Measurements from ENCODE around the gene PTH1R.

The PTH1R gene

DNA sequence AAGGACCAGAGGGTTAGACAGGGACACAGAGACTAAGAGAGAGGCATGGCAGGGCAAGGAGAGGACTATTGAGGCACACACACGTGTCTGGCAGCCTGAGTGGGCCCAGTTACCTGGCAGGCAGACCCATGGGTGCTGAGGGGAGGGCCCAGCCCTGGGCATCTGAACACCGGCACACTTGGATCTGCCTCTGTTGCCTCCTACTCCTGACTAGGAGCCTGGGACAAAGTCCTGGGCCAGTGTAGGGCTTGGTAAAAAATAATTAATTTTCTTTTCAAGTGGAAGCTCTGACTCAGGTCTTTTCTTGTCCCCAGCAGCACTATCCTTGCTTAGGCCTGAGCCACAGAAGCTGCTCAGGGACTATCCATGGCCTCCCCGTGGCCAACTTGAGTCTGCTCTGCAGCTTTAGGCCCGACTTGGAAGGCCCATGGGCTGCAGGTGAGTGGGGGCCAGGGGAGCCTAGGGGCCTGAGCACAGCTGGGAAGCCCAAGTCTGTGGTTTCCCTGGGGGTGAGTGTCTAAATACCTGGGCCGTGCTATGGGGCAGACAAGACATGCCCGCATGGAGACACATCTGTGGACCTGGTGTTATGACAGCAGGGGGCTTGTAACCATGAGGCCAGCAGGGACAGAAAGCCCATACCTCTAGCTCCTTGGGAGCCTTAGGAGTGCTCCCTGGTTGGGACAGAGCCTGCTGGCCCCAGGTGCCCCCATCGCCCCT lies at the start of gene PTH1R:
TSS of gene PTH1R (plus strand) at position 316 of the 720 bp plus-strand sequence. CDS start 5,839 bp downstream, outside the sequence.
- Mint-ChIP-seq H3K36me3 (peaks cover 3% of the 10 kb centered on the region), H3K27me3 (peaks cover 17% of the 10 kb centered on the region)

GRCh38 chr3:46829699-46830208 lies 47.8 kb upstream of the PTH1R start:
- peak overlapping the region; percentile 54 for H3K27ac Mint-ChIP-seq
- H3K4me1 Mint-ChIP-seq (ENCODE audit: low read depth) = peaks cover 15% of the 10 kb centered on the region
- peaks cover 2% of the 10 kb centered on the region for H3K27me3 Mint-ChIP-seq
- no peak overlapping the region for H3K4me3 Mint-ChIP-seq
- H3K9me3 Mint-ChIP-seq (ENCODE audit: low read depth) = peaks cover 3% of the 10 kb centered on the region
- H3K36me3 Mint-ChIP-seq = no peaks in the 10 kb centered on the region

More for the DNA sequence above, at the start of gene PTH1R:
- Mint-ChIP-seq H3K9me3 (ENCODE audit: low read depth) (no peaks in the 10 kb centered on the region), H3K27ac (no peak within 1 kb of the TSS), H3K4me1 (ENCODE audit: low read depth) (peaks cover 16% of the 10 kb centered on the region), H3K4me3 (no peak within 1 kb of the TSS)

DNA sequence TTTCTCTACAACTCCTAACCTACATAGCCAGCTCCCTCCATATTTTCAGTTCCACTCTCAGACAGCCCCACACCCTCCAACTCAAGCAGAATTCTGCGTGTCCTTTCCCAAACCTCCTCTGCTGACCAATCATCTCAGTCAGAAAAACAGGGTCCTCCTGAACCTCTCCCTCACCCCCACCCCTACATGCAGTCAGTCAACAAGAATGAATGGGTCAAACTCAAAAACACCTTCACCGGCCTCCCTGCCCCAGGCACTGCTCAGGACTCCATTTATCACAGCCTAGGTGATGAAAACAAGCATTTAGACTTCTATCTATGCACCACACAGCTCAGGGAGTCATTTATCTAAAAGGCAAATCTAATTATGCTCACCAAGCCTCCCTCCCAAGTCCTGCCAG lies 46.7 kb upstream of the PTH1R start:
- peaks cover 15% of the 10 kb centered on the region for H3K4me1 Mint-ChIP-seq (ENCODE audit: low read depth)
- no peak overlapping the region for H3K4me3 Mint-ChIP-seq
- H3K9me3 Mint-ChIP-seq (ENCODE audit: low read depth) = peaks cover 3% of the 10 kb centered on the region
- no peak overlapping the region for H3K27ac Mint-ChIP-seq
- no peaks in the 10 kb centered on the region for H3K36me3 Mint-ChIP-seq
- H3K27me3 Mint-ChIP-seq = peaks cover 2% of the 10 kb centered on the region

DNA sequence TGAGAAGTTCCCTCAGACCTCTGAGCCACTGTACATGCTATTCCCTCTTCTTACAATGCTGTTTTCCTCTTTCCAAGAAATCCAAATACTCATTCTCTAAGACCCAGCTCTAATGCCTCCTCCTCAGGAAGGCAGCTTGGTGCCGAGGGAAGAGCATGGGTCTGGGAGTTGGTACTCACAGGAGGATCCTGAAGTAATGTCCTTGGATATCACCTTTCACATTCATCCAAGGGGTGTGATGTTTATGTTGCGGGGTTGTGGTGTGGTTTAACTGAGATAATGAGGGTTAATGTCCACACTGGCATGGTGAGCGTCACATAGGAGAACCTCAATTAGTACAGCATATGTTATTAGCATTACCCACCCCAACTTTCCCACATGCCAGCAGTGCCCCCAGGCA lies 46.2 kb upstream of the PTH1R start:
- Mint-ChIP-seq H3K36me3 (no peaks in the 10 kb centered on the region), H3K4me1 (ENCODE audit: low read depth) (peaks cover 15% of the 10 kb centered on the region), H3K27ac (no peak overlapping the region), H3K4me3 (no peak overlapping the region), H3K9me3 (ENCODE audit: low read depth) (peaks cover 3% of the 10 kb centered on the region), H3K27me3 (peaks cover 2% of the 10 kb centered on the region)

DNA sequence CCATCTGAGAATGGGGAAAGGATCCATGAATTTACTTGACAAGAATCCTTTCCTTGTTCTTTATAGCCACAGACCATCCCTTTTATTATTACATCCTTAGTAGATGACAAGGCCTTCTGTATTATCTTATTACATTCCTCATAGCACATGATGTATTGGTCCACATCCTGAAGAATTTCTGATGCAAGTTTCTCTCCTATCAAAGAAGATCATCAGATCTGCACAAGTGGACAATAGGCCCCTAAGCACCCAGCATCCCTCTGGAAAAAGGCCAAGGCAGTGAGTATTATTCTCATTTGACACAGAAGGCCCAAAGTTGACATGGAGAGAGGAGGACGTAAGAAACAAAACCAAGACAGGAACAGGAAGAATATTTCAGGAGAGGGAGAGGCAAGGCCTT lies 45.7 kb upstream of the PTH1R start:
- Mint-ChIP-seq H3K36me3 (no peaks in the 10 kb centered on the region), H3K4me3 (no peak overlapping the region), H3K4me1 (ENCODE audit: low read depth) (peaks cover 15% of the 10 kb centered on the region), H3K27ac (no peak overlapping the region), H3K9me3 (ENCODE audit: low read depth) (peaks cover 3% of the 10 kb centered on the region), H3K27me3 (no peaks in the 10 kb centered on the region)

GRCh38 chr3:46833346-46834300 lies 43.9 kb upstream of the PTH1R start:
- peaks cover 13% of the 10 kb centered on the region for H3K9me3 Mint-ChIP-seq (ENCODE audit: low read depth)
- H3K27ac Mint-ChIP-seq = no peak overlapping the region
- H3K4me3 Mint-ChIP-seq = no peak overlapping the region
- peaks cover 10% of the 10 kb centered on the region for H3K36me3 Mint-ChIP-seq
- H3K27me3 Mint-ChIP-seq = no peaks in the 10 kb centered on the region
- H3K4me1 Mint-ChIP-seq (ENCODE audit: low read depth) = peaks cover 10% of the 10 kb centered on the region

DNA sequence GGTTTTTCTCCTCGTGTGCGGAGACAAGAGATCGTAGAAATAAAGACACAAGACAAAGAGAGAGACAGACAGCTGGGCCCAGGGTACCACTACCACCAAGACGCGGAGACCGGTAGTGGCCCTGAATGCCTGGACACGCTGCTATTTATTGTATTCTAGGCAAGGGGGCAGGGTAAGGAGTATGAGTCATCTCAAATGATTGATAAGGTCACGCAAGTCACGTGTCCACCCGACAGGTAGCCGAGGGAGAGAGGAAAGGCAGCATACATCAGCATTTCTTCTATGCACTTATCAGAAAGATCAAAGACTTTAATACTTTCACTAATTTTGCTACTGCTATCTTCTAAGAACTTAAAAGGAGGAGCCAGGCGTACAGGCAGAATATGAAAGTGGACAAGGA lies 42.5 kb upstream of the PTH1R start:
- peaks cover under 1% of the 10 kb centered on the region for H3K4me1 Mint-ChIP-seq (ENCODE audit: low read depth)
- no peak overlapping the region for H3K4me3 Mint-ChIP-seq
- H3K27me3 Mint-ChIP-seq = no peaks in the 10 kb centered on the region
- peaks cover 16% of the 10 kb centered on the region for H3K36me3 Mint-ChIP-seq
- H3K9me3 Mint-ChIP-seq (ENCODE audit: low read depth) = peaks cover 19% of the 10 kb centered on the region
- H3K27ac Mint-ChIP-seq = no peak overlapping the region

DNA sequence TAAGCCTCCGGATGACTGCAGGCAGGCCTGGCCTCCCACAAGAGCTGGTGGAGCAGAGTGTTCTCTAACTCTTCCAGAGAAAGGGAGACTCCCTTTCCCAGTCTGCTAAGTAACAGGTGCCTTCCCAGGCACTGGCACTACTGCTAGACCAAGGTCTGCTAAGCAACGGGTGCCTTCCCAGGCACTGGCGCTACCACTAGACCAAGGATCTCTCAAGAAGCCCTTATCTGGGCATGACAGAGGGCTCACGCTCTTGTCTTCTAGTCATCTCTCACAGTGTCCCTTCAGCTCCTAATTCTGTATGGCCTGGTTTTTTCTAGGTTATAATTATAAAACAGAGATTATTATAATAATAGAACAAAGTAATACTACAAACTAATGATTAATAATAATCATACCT lies 42.0 kb upstream of the PTH1R start:
- H3K4me1 Mint-ChIP-seq (ENCODE audit: low read depth) = no peaks in the 10 kb centered on the region
- no peak overlapping the region for H3K27ac Mint-ChIP-seq
- H3K36me3 Mint-ChIP-seq = peaks cover 19% of the 10 kb centered on the region
- peaks cover 22% of the 10 kb centered on the region for H3K9me3 Mint-ChIP-seq (ENCODE audit: low read depth)
- no peak overlapping the region for H3K4me3 Mint-ChIP-seq
- H3K27me3 Mint-ChIP-seq = no peaks in the 10 kb centered on the region

GRCh38 chr3:46838301-46838700 lies 39.2 kb upstream of the PTH1R start:
- H3K27ac Mint-ChIP-seq = no peak overlapping the region
- H3K4me1 Mint-ChIP-seq (ENCODE audit: low read depth) = no peaks in the 10 kb centered on the region
- H3K27me3 Mint-ChIP-seq = no peaks in the 10 kb centered on the region
- peaks cover 25% of the 10 kb centered on the region for H3K36me3 Mint-ChIP-seq
- peaks cover 40% of the 10 kb centered on the region for H3K9me3 Mint-ChIP-seq (ENCODE audit: low read depth)
- no peak overlapping the region for H3K4me3 Mint-ChIP-seq

DNA sequence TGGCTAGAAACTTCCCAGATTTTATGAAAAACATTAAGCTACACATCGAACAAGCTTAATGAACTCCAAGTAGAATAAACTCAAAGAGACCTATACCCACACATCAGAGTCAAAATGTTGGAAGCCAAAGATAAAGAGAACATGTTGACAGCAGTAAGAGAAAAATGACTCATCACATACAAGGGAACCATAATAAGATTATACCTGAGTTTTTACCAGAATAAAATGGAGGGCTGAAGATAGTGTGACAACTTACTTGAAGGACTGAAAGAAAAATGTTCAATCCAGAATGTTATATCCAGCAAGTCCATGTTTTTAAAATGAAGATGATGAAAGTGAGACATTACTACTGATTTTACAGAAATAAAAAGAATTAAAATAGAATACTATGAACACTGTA lies 37.0 kb upstream of the PTH1R start:
- H3K4me1 Mint-ChIP-seq (ENCODE audit: low read depth) = peaks cover 6% of the 10 kb centered on the region
- no peaks in the 10 kb centered on the region for H3K27me3 Mint-ChIP-seq
- no peak overlapping the region for H3K27ac Mint-ChIP-seq
- H3K36me3 Mint-ChIP-seq = peaks cover 25% of the 10 kb centered on the region
- H3K9me3 Mint-ChIP-seq (ENCODE audit: low read depth) = peaks cover 40% of the 10 kb centered on the region
- H3K4me3 Mint-ChIP-seq = no peak overlapping the region

GRCh38 chr3:46843508-46843907 lies 34.0 kb upstream of the PTH1R start:
- Mint-ChIP-seq H3K4me1 (ENCODE audit: low read depth) (peaks cover 6% of the 10 kb centered on the region), H3K36me3 (peaks cover 16% of the 10 kb centered on the region), H3K4me3 (no peak overlapping the region), H3K27ac (no peak overlapping the region), H3K9me3 (ENCODE audit: low read depth) (peaks cover 30% of the 10 kb centered on the region), H3K27me3 (no peaks in the 10 kb centered on the region)

DNA sequence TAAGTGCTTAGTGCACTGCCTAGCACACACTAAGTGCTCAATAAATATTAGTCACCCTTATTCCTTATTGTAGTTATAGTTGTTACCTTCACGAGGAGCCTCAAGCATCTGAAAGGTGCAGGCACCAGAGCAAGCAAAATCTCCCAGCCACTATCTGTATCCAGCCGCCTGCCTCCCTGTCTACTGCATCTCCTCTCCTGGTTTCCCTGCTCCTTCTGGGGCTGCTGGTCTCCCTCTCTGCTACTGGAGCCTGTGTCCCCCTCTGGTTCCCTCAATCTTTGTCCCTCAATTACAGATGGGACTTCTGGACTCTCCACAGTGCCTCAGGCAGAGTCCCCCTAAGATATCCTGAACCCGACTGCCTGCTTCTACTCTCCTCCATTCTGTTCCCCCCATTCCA lies 33.1 kb upstream of the PTH1R start:
- Mint-ChIP-seq H3K27me3 (no peaks in the 10 kb centered on the region), H3K36me3 (peaks cover 10% of the 10 kb centered on the region), H3K27ac (no peak overlapping the region), H3K4me1 (ENCODE audit: low read depth) (peaks cover 6% of the 10 kb centered on the region), H3K9me3 (ENCODE audit: low read depth) (peaks cover 22% of the 10 kb centered on the region), H3K4me3 (peak overlapping the region; percentile 75)

- Mint-ChIP-seq H3K4me1 (ENCODE audit: low read depth) (peaks cover 6% of the 10 kb centered on the region), H3K27ac (peak overlapping the region; percentile 80), H3K36me3 (peaks cover 9% of the 10 kb centered on the region), H3K27me3 (no peaks in the 10 kb centered on the region), H3K9me3 (ENCODE audit: low read depth) (peaks cover 21% of the 10 kb centered on the region), H3K4me3 (peak overlapping the region; percentile 75)
Observed at GRCh38 chr3:46844881-46845312, 32.6 kb upstream of the PTH1R start.

GRCh38 chr3:46845397-46845859 lies 32.1 kb upstream of the PTH1R start:
- H3K36me3 Mint-ChIP-seq = peaks cover 7% of the 10 kb centered on the region
- H3K4me3 Mint-ChIP-seq = peak overlapping the region; percentile 75
- H3K27me3 Mint-ChIP-seq = no peaks in the 10 kb centered on the region
- H3K4me1 Mint-ChIP-seq (ENCODE audit: low read depth) = peaks cover 6% of the 10 kb centered on the region
- H3K9me3 Mint-ChIP-seq (ENCODE audit: low read depth) = peaks cover 19% of the 10 kb centered on the region
- H3K27ac Mint-ChIP-seq = peak overlapping the region; percentile 80

All from activated naive CD8-positive, alpha-beta T cell (primary cell).